Progenitor cell of endocrine pancreas (in vitro differentiated cells): ENCODE results near the gene STMN3. TPM values are rescaled to one million over a fixed set of nuclear protein-coding genes. Genes with fewer than 3 reads are reported as not detected.

Source experiments
- DNase-seq: peaks from one replicate; pipeline ENCODE4 v3.0.0; 2021; ENCODE audit warnings: low spot score; ENCODE audit not compliant: unreplicated experiment
- H3K27ac Mint-ChIP-seq: 2 replicates; pipeline ENCODE4 v1.8.0; 2021; ENCODE audit warnings: mild to moderate bottlenecking, moderate library complexity, mixed read lengths
- H3K27me3 Mint-ChIP-seq: 2 replicates; pipeline ENCODE4 v1.8.0; 2021; ENCODE audit warnings: mixed read lengths
- H3K36me3 Mint-ChIP-seq: 2 replicates; pipeline ENCODE4 v1.8.0; 2022; ENCODE audit warnings: mixed read lengths; ENCODE audit not compliant: insufficient read depth
- H3K4me1 Mint-ChIP-seq: 2 replicates; pipeline ENCODE4 v1.8.0; 2021; ENCODE audit warnings: low read depth, mixed read lengths
- H3K4me3 Mint-ChIP-seq: 2 replicates; pipeline ENCODE4 v1.8.0; 2021; ENCODE audit warnings: low read depth, mild to moderate bottlenecking, moderate library complexity, mixed read lengths
- H3K9me3 Mint-ChIP-seq: 2 replicates; pipeline ENCODE4 v1.8.0; 2021; ENCODE audit warnings: low read depth, mixed read lengths
- CTCF ChIP-seq: fragments of 200-600 bp; sonication (generic); IDR thresholded peaks from one replicate; pipeline ENCODE4 v1.5.0; 2021; ENCODE audit warnings: antibody characterized with exemption, mild to moderate bottlenecking; ENCODE audit not compliant: unreplicated experiment
- total RNA-seq: library from RNA; stranded (reverse); gene quantifications from 2 replicates; pipeline ENCODE4 v1.2.1, GENCODE V29; 2021

STMN3 gene
- total RNA-seq, 1 donor from 2014 or later = 25.6 TPM

DNA sequence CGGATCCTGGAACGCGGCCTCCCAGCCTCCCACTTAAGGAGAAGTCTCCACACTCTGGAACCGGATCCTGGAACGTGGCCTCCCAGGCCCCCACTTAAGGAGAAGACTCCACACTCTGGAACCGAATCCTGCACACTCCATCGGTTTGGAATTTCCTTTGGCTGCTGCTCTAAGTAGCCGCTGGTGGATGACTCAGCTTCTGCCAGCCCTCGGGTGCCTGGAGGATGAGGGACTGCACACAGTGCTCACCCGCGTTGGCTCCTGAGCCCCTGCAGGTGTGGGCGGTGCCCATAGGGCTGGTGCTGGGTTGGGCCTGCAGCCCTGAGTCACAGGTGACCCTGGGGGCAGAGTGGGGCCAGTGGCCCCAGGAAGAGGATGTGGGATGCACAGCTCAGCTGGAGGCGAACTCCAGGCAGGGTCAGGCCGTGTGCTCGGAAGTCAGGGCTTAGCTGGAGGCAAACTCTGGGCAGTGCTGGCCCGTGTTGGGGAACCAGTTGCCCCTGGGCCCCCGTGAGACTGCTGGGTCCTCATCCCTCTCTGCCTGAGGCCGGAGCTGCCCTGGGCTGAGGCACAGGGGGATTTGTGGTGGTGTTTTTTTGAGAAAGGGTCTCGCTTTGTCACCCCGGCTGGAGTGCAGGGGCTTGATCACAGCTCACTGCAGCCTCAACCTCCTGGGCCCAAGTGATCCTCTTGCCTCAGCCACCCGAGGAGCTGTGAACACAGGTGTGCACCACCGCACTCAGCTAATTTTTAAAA lies 29.3 kb upstream of the STMN3 start:
- TF ChIP-seq CTCF = no peak

DNA sequence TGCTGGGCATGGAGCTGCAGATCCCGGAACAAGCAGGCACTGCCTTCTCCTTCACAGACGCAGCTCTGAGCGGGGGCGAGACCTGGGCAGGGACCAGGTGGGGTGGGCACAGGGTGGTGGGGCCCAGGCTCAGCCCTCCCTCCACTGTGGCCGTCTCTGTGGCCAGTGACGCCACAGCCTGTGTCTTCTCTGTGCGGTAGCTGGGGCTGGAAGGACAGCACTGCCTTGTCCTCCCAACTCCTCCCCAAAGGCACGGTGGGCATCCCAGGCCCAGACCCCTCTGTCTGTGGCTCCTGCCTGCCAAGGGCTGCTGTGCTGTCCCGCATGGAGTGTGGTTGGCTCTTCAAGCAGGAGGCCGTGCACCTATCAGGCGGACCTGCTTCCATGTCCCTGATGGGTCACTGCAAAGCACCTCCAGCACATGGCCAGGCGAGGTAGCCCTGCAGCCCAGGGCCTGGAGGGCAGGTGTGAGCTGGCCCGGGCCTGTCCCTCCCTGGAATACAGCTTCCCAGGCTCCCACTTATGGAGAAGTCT lies 28.5 kb upstream of the STMN3 start:
- no peak for DNase-seq
- no peaks in the 10 kb centered on the region for H3K27me3 Mint-ChIP-seq
- H3K9me3 Mint-ChIP-seq = no peaks in the 10 kb centered on the region
- peaks cover 3% of the 10 kb centered on the region for H3K36me3 Mint-ChIP-seq
- H3K27ac Mint-ChIP-seq = no peak overlapping the region
- H3K4me1 Mint-ChIP-seq = no peaks in the 10 kb centered on the region
- no peak for TF ChIP-seq CTCF
- H3K4me3 Mint-ChIP-seq = no peak overlapping the region

More for the DNA sequence above, 29.3 kb upstream of the STMN3 start:
- no peak for DNase-seq
- Mint-ChIP-seq H3K4me3 (no peak overlapping the region), H3K9me3 (no peaks in the 10 kb centered on the region), H3K27ac (no peak overlapping the region), H3K36me3 (no peaks in the 10 kb centered on the region), H3K27me3 (no peaks in the 10 kb centered on the region), H3K4me1 (no peaks in the 10 kb centered on the region)

GRCh38 chr20:63680857-63681608 lies 27.8 kb upstream of the STMN3 start:
- no peaks in the 10 kb centered on the region for H3K27me3 Mint-ChIP-seq
- H3K4me3 Mint-ChIP-seq = no peak overlapping the region
- no peaks in the 10 kb centered on the region for H3K9me3 Mint-ChIP-seq
- TF ChIP-seq CTCF = no peak
- H3K4me1 Mint-ChIP-seq = no peaks in the 10 kb centered on the region
- peaks cover 3% of the 10 kb centered on the region for H3K36me3 Mint-ChIP-seq
- no peak overlapping the region for H3K27ac Mint-ChIP-seq
- no peak for DNase-seq

DNA sequence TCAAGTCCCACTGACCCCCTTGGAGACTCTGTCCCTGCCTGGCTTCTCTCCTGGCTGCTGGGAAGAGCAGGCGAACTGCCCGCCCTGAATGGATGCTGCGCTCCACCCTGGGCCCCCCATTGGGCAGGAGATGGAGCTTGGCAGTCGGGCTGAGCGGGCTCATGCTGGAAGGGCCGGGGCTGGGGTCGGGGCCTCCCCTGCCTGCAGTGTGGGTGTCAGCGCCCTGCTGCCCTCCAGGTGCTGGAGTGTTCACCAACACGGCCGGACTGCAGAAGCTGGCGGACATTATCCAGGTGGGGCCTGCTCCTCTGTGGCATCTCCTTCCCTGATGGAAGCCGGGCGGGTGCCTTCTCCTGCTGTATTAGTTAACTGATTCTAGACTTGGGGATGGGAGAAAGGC lies 27.2 kb upstream of the STMN3 start:
- no peak overlapping the region for H3K4me3 Mint-ChIP-seq
- no peaks in the 10 kb centered on the region for H3K4me1 Mint-ChIP-seq
- peaks cover 3% of the 10 kb centered on the region for H3K36me3 Mint-ChIP-seq
- TF ChIP-seq CTCF = no peak
- H3K9me3 Mint-ChIP-seq = no peaks in the 10 kb centered on the region
- DNase-seq = no peak
- no peak overlapping the region for H3K27ac Mint-ChIP-seq
- H3K27me3 Mint-ChIP-seq = no peaks in the 10 kb centered on the region

DNA sequence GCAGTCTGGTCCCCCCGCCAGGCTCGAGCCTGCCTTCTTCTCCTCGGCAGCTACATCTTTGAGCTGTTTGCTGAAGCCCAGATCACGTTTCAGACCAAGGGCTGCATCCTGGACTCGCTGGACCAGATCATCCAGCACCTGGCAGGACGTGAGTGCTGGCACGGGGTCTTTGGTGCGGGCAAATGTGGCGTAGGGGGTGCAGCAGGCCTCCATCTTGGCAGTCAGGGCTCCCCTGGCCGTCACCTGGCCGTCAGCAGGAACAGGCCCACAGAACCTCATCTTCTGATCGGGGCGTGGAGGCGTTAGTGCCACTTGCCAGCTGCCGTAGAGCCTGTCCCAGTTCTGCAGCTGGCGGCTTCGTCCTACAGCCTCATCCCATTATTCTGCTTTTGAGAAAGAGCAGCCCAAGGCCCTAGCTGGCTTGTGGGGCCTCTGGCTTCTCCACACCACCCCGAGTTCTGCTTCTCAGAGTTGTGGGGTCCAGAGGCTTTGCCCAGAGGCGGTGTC lies 26.6 kb upstream of the STMN3 start:
- no peaks in the 10 kb centered on the region for H3K27me3 Mint-ChIP-seq
- H3K36me3 Mint-ChIP-seq = peaks cover 3% of the 10 kb centered on the region
- DNase-seq = no peak
- no peaks in the 10 kb centered on the region for H3K4me1 Mint-ChIP-seq
- TF ChIP-seq CTCF = no peak
- H3K9me3 Mint-ChIP-seq = no peaks in the 10 kb centered on the region
- H3K27ac Mint-ChIP-seq = no peak overlapping the region
- H3K4me3 Mint-ChIP-seq = no peak overlapping the region
